KOPT-K1 (cell line): ENCODE measurements around the gene DNAH10.
"Not testable (repeated sequence)": the region's sequence is repeated elsewhere in the genome, so short reads cannot be mapped to it uniquely, and the experiment has no call there.

Source experiments
- H3K27ac ChIP-seq: fragments of 200-600 bp; sonication (generic); 2 replicates; pipeline ENCODE4 v1.5.1; 2016; ENCODE audit warnings: antibody characterized with exemption, mild to moderate bottlenecking, low read depth, low read length; ENCODE audit not compliant: poor library complexity, severe bottlenecking
- H3K36me3 ChIP-seq: fragments of 200-600 bp; sonication (generic); 2 replicates; pipeline ENCODE4 v1.5.1; 2017; ENCODE audit warnings: antibody characterized with exemption, mild to moderate bottlenecking, low read length, moderate library complexity; ENCODE audit not compliant: insufficient read depth
- H3K9me3 ChIP-seq: fragments of 200-600 bp; sonication (generic); 2 replicates; pipeline ENCODE4 v1.5.1; 2017; ENCODE audit warnings: antibody characterized with exemption, low read length, mild to moderate bottlenecking; ENCODE audit not compliant: insufficient read depth, poor library complexity, severe bottlenecking

Gene DNAH10

GRCh38 chr12:123760267-123760938 lies 1.7 kb upstream of the DNAH10 start:
- peaks cover 59% of the 10 kb centered on the region for H3K36me3 ChIP-seq
- H3K27ac ChIP-seq, result no peak overlapping the region
- no peaks in the 10 kb centered on the region for H3K9me3 ChIP-seq

DNA sequence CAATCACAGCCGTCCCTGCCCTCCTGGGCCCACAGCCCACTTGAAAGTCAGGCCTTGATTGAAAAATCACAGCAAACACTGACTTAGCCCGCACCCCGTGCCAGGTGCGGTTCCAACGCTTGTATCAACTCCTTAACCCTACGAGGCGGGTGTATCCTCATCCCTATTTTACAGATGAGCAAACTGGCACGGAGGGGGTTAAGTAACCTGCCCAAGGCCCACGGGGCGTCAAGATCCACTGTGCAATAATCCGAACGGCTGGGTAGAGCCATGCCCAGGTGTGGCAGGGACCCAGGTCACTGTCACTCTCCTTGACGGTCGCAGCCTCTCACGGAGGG lies 583 bp downstream of the DNAH10 start:
- H3K27ac ChIP-seq, result no peak overlapping the region

DNA sequence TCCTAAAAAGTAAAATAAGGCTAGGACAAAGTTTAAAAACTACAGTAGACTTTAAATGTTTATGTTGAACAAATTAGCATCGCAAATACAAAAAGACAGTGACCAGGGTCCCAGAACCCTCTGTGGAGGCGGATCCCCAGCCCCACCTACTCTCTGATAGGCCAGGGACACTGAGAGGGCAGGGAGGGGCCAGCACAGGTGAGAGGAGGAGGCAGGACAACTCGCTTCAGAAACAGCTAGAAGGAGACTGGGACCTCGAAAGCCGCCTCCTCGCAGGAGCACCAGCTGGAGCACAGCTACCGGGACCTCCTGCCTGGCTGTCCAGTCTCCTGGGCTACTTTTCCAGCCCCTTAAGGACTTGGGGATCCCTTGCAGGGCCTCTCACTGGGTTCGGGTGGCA lies 992 bp downstream of the DNAH10 start:
- H3K36me3 ChIP-seq, result peaks cover 39% of the 10 kb centered on the region
- H3K27ac ChIP-seq, result no peak overlapping the region
- H3K9me3 ChIP-seq, result no peaks in the 10 kb centered on the region

More for the DNA sequence above, 583 bp downstream of the DNAH10 start:
- peaks cover 43% of the 10 kb centered on the region for H3K36me3 ChIP-seq
- no peaks in the 10 kb centered on the region for H3K9me3 ChIP-seq

GRCh38 chr12:123764109-123764508 lies 2.0 kb downstream of the DNAH10 start:
- H3K36me3 ChIP-seq, result peaks cover 31% of the 10 kb centered on the region
- no peaks in the 10 kb centered on the region for H3K9me3 ChIP-seq
- no peak overlapping the region for H3K27ac ChIP-seq

DNA sequence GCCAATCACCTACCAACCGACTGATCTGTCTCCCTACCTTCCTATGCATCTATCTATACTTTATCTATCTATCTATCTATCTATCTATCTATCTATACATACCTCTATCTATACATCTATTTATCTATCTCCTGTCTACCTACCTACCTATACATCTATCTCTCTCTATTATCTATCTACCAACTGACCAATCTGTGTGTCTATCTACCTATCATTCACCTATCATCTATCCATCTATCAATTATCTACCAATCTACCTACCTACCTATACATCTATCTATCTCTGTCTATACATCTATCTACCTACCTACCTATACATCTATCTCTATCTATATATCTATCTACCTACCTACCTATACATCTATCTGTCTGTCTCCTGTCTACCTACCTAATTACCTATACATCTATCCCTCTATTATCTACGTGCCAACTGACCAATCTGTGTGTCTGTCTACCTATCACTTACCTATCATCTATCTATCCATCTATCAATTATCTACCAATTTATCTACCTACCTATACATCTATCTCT lies 3.5 kb downstream of the DNAH10 start:
- Histone ChIP-seq H3K9me3 (no peaks in the 10 kb centered on the region), H3K27ac (no peak overlapping the region), H3K36me3 (peaks cover 18% of the 10 kb centered on the region)

DNA sequence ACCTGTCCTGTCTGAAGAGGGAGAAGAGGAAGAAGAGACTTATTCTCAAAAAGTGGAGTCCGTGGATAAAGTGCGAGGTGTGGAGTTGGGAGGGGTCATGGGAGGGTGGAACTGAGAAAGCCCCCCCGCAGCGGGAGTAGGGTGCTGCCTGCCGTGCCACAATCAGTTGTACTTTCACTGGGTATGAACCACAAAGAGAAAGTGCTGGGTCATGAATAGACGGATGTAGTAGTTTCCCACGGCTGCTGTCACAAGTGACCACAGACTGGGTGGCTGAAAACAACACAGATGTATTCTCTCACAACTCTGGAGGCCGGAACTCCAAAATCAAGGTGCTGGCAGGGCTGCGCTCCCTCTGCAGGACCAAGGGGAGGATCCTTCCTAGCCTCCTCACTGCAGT lies 5.5 kb downstream of the DNAH10 start:
- peaks cover 6% of the 10 kb centered on the region for H3K36me3 ChIP-seq
- no peak overlapping the region for H3K27ac ChIP-seq
- no peaks in the 10 kb centered on the region for H3K9me3 ChIP-seq

DNA sequence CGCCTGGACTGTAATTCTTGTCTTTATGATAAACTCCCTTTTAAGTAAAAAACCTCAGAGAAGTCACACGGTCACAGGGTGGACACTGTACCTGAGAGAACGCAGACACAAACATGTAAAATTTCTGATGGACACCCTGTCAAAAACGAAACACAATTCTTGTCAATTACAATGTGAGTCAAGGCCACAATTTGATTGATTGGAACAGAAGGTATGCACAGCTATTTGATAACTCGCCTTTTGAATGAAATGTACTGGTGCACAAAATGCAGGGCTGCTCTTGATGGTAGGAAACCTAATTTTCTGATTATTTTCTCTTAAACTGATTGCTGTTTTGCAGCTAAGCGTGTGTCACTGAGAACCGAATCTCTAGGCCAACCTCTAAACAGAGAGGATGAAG lies 9.2 kb downstream of the DNAH10 start:
- no peaks in the 10 kb centered on the region for H3K9me3 ChIP-seq
- no peak overlapping the region for H3K27ac ChIP-seq
- H3K36me3 ChIP-seq, result no peaks in the 10 kb centered on the region

DNA sequence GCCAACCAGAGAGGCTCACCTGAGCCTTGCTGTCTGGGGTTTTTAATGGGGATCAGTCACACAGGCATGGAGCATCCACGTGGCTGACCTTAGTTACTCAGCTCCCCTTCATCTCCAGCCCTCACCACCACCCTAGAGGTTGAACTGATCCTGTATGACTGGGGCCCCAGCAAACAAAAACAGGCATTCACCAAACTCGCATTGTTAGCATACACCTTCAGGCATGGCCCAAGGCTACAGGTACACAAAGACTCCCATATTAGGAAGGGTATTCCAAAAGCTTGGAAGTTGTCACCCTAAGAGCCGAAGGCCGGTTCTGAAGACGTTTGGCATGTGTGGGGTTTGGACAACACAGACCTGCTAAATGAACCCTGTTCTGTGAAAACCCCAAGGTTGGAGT lies 10.0 kb downstream of the DNAH10 start:
- Histone ChIP-seq H3K9me3 (no peaks in the 10 kb centered on the region), H3K36me3 (no peaks in the 10 kb centered on the region), H3K27ac (no peak overlapping the region)

DNA sequence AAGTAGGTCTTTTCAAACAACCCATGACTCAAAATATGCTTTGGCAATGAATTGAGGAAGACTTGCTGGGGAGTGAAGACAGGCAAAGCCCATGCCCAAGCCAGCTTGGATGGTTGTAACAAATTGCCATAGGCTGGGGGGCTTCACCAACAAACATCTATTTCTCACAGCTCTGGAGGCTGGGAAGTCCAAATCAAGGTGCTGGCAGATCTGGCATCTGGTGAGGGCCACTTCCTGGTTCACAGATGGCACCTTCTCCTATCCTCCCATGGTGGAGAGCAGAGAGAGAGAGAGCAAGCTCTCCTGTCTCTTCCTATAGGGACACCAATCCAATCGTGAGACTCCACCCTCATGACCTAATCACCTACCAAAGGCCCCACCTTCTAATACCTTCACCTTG lies 11.3 kb downstream of the DNAH10 start:
- Histone ChIP-seq H3K9me3 (no peaks in the 10 kb centered on the region), H3K36me3 (no peaks in the 10 kb centered on the region), H3K27ac (no peak overlapping the region)

GRCh38 chr12:123779551-123779950 lies 17.4 kb downstream of the DNAH10 start:
- Histone ChIP-seq H3K27ac (no peak overlapping the region), H3K9me3 (no peaks in the 10 kb centered on the region), H3K36me3 (no peaks in the 10 kb centered on the region)

DNA sequence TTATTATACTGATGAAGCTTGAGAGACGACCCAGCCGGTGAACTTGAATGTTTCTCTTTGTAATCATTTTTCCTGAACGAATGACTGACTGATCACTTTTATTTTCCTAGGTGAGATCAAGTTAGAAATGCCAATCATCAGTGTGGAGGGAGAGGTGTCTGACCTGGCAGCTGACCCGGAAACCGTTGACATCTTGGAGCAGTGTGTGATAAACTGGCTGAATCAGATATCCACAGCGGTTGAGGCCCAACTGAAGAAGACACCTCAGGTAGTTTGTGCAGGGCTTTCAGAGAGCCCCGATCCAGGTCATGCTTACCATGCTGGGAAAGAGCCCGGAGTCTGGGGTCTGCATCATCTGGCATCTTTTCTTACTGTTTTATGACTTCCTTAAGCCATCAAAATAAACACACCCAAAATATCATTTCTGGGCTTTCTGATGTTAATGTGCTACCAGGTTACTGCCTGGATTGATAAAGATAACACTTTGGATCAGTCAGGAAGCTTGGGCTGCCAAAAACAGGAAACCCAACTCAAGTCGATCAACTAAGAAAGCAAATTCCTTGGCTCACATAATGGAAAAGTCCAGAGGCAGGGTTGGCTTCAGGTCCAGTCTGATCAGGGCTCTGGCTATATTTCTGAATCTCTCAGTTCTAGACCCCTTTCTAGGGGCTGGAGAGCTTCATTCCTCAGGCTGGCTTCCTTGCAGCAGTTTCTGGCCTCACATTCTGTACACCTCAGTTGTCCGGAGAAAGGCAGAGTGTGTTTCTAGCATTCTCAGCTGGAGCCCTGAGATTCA lies 21.1 kb downstream of the DNAH10 start:
- Histone ChIP-seq H3K27ac (no peak overlapping the region), H3K36me3 (no peaks in the 10 kb centered on the region), H3K9me3 (no peaks in the 10 kb centered on the region)

GRCh38 chr12:123787466-123787865 lies 25.4 kb downstream of the DNAH10 start:
- Histone ChIP-seq H3K27ac (no peak overlapping the region), H3K36me3 (no peaks in the 10 kb centered on the region), H3K9me3 (no peaks in the 10 kb centered on the region)

DNA sequence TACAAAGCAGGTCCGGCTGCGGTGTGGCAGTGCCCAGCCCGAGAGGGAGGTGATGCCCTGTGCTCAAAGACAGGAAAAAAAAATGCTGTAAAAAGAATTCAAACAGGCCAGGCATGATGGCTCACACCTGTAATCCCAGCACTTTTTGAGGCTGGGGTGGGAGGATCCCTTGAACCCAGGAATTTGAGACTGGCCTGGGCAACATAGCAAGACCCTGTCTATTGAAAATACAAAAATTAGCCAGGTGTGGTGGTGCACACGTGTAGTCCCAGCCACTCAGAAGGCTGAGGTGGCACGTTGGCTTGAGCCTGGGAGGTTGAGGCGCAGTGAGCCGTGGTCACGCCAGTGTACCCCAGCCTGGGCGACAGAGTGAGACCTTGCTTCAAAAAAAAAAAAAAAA lies 26.4 kb downstream of the DNAH10 start:
- Histone ChIP-seq H3K27ac (no peak overlapping the region), H3K36me3 (no peaks in the 10 kb centered on the region), H3K9me3 (no peaks in the 10 kb centered on the region)

GRCh38 chr12:123789422-123789821 lies 27.3 kb downstream of the DNAH10 start:
- H3K27ac ChIP-seq, H3K9me3 ChIP-seq, H3K36me3 ChIP-seq: not testable (repeated sequence)

DNA sequence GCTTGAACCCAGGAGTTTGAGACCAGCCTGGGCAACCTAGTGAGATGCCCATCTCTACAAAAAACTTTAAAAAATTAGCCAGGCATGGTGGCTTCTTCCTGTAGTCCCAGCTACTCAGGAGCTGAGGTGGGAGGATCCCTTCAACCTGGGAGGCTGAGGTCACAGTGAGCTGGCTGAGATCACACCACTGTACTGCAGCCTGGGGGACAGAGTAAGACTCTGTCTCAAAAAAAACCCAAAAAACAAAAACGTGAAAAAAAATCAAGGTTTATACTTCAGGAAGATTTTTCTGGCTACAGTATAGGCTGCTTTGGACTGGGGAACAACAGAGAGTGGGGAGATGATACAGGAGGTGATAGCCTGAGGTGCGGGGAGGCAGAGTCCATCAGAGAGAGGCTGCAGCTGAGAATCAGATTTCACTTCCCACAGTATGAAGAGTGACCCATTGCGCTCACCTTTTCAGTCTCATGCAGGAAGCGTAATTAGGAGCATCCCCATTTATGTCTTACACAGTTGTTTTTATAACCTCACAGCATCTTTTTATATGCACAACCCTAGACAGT lies 28.9 kb downstream of the DNAH10 start:
- no peaks in the 10 kb centered on the region for H3K9me3 ChIP-seq
- H3K36me3 ChIP-seq, result no peaks in the 10 kb centered on the region
- no peak overlapping the region for H3K27ac ChIP-seq
